Testis (tissue), 3 donors: ENCODE data around the gene EPB41L1. TPM values are rescaled to one million over a fixed set of nuclear protein-coding genes. Genes with fewer than 3 reads are reported as not detected.

Experiments used
- DNase-seq: peaks from one replicate; pipeline ENCODE4 v3.0.0-alpha.2; 2019
- H3K27ac ChIP-seq, 2 donors: fragments of 200-600 bp; sonication (generic); one replicate each; pipeline ENCODE4 v1.5.1; 2019
- H3K27me3 ChIP-seq: fragments of 200-600 bp; sonication (generic); one replicate; pipeline ENCODE4 v1.5.1; 2019
- H3K36me3 ChIP-seq: fragments of 200-600 bp; sonication (generic); one replicate; pipeline ENCODE4 v1.5.1; 2017; ENCODE audit warnings: low read depth; ENCODE audit errors: missing control alignments
- H3K4me1 ChIP-seq: fragments of 200-600 bp; sonication (generic); one replicate; pipeline ENCODE4 v1.5.1; 2019
- H3K4me3 ChIP-seq, 2 donors: fragments of 200-600 bp; sonication (generic); one replicate each; pipeline ENCODE4 v1.5.1; 2017 to 2019
- H3K9me3 ChIP-seq: fragments of 200-600 bp; sonication (generic); one replicate; pipeline ENCODE4 v1.5.1; 2017
- CTCF ChIP-seq, 3 experiments: fragments of 450-650 bp in 2 of 3; fragments of 200-600 bp in 1 of 3; sonication (generic) in 1 of 3; IDR thresholded peaks; one replicate each; pipeline ENCODE4 v1.5.1; 2016 to 2019; ENCODE audit warnings: antibody characterized with exemption in 3 of 3, mild to moderate bottlenecking in 2 of 3, moderate library complexity in 1 of 3
- POLR2A ChIP-seq: fragments of 450-650 bp; IDR thresholded peaks from one replicate; pipeline ENCODE4 v1.6.1; 2017; ENCODE audit warnings: antibody characterized with exemption, mild to moderate bottlenecking, moderate library complexity
- WGBS, 2 donors: methylation state at CpG; one replicate each; pipeline ENCODE4 v1.1.5; 2018; 5-methylcytosine and 5-hydroxymethylcytosine counted together
- intact Hi-C: fragments of 100-400 bp; cut with DNase I; formaldehyde crosslinking; loops from one replicate; pipeline ENCODE4 v1.15.1; 2023; ENCODE audit warnings: low total_unique reads
- polyA plus RNA-seq: library from polyadenylated mRNA; stranded (reverse); fragments of 350-450 nt; fragmentation: Illumina TruSeq; extraction: RNeasy Lipid Tissue Mini Kit (QIAGEN cat#74804); gene quantifications from one replicate; pipeline ENCODE4 v1.2.3, GENCODE V29; 2014; ENCODE audit warnings: low read depth, low replicate concordance; ENCODE audit not compliant: insufficient read depth
- total RNA-seq, 2 donors: library from RNA; depleted of rRNA; stranded (reverse); fragments of >200 nt; gene quantifications; one replicate each; pipeline ENCODE4 v1.2.3, GENCODE V29; 2016

The EPB41L1 gene
- total and polyA plus RNA-seq, 3 donors from 2014 or later: 49.8 to 65.3 (median 63.7) TPM

GRCh38 chr20:36155991-36156390 lies 1.5 kb downstream of the EPB41L1 start:
- no peak overlapping the region for H3K27ac ChIP-seq
- intact Hi-C loops: no loop called here
- WGBS, 2 donors: 76% methylated on average over 4 of the region's 4 CpGs; no CpG with 5 or more reads in 1 of the 2 donors
- no peak for DNase-seq
- H3K36me3 ChIP-seq: no peaks in the 10 kb centered on the region
- no peak overlapping the region for H3K4me3 ChIP-seq
- H3K4me1 ChIP-seq: peaks cover 34% of the 10 kb centered on the region
- TF ChIP-seq POLR2A: no peak
- TF ChIP-seq CTCF (IDR thresholded peaks at IDR 0.05): no peak
- no peaks in the 10 kb centered on the region for H3K27me3 ChIP-seq
- no peaks in the 10 kb centered on the region for H3K9me3 ChIP-seq

- TF ChIP-seq POLR2A (no peak), CTCF (IDR thresholded peaks at IDR 0.05) (no peak)
- Histone ChIP-seq H3K36me3 (no peaks in the 10 kb centered on the region), H3K27ac (no peak overlapping the region), H3K4me3 (no peak overlapping the region), H3K9me3 (no peaks in the 10 kb centered on the region), H3K27me3 (no peaks in the 10 kb centered on the region), H3K4me1 (peaks cover 23% of the 10 kb centered on the region)
- DNase-seq: no peak
- 75 to 78% methylated on average over 1 of the region's 1 CpG for WGBS, 2 donors
- intact Hi-C loops: no loop called here
Measured at GRCh38 chr20:36157610-36158009, 3.1 kb downstream of the EPB41L1 start.

- WGBS, 2 donors: 77 to 86% methylated on average over 9 of the region's 9 CpGs
- no peaks in the 10 kb centered on the region for H3K9me3 ChIP-seq
- TF ChIP-seq POLR2A (no peak), CTCF (IDR thresholded peaks at IDR 0.05) (no peak)
- no peak overlapping the region for H3K4me3 ChIP-seq
- peaks cover 19% of the 10 kb centered on the region for H3K4me1 ChIP-seq
- no peaks in the 10 kb centered on the region for H3K36me3 ChIP-seq
- H3K27ac ChIP-seq: no peak overlapping the region
- no peak for DNase-seq
- no peaks in the 10 kb centered on the region for H3K27me3 ChIP-seq
- intact Hi-C loops: no loop called here
Measured at GRCh38 chr20:36158160-36158741, 3.7 kb downstream of the EPB41L1 start.

- DNase-seq: no peak
- Histone ChIP-seq H3K9me3 (no peaks in the 10 kb centered on the region), H3K4me1 (peaks cover 13% of the 10 kb centered on the region), H3K36me3 (no peaks in the 10 kb centered on the region), H3K27me3 (no peaks in the 10 kb centered on the region), H3K4me3 (no peak overlapping the region), H3K27ac (no peak overlapping the region)
- TF ChIP-seq POLR2A (no peak), CTCF (IDR thresholded peaks at IDR 0.05) (no peak)
- intact Hi-C loops: no loop called here
Measured at GRCh38 chr20:36159833-36160232, 5.3 kb downstream of the EPB41L1 start.

- 42 to 57% methylated on average over 14 of the region's 14 CpGs for WGBS, 2 donors
- no peak overlapping the region for H3K4me3 ChIP-seq
- no peaks in the 10 kb centered on the region for H3K9me3 ChIP-seq
- no peaks in the 10 kb centered on the region for H3K27me3 ChIP-seq
- no peaks in the 10 kb centered on the region for H3K36me3 ChIP-seq
- intact Hi-C loops: no loop called here
- no peak for TF ChIP-seq POLR2A
- no peak for TF ChIP-seq CTCF (IDR thresholded peaks at IDR 0.05)
- no peak overlapping the region for H3K27ac ChIP-seq
- H3K4me1 ChIP-seq: peaks cover under 1% of the 10 kb centered on the region
- no peak for DNase-seq
Measured at GRCh38 chr20:36162272-36162966, 7.9 kb downstream of the EPB41L1 start.
